Measurements from ENCODE around the gene TMEM131L.

DNA sequence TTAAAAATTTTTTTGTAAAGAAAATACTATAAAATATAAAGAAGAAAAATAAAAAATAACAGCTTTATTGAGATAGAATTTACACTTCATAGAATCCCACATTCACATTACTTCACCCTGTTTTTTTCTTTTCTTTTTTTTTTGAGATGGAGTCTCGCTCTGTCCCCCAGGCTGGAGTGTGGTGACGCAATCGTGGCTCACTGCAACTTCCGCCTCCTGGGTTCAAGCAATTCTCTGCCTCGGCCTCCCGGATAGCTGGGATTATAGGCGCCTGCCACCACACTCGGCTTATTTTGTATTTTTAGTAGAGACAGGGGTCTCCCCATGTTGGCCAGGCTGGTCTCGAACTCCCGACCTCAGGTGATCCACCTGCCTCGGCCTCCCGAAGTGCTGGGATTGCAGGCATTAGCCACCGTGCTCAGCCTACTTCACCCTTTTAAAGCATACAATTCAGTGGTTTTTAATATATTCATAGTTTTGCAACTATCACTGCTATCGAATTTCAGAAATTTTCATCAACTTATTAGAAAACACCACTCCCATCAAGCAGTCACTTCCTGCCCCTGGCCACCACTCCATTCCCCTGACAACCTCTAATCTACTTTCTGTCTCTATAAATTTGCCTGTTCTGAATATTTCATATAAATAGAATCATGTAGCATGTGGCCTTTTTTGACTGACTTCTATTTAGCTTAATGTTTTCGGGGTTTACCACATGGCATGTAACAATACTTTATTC is 48.7 kb downstream of the TMEM131L start:
- TF ChIP-seq EP300 (IDR thresholded peaks at IDR 0.05): no peak
- TF ChIP-seq POLR2A (IDR thresholded peaks at IDR 0.05): no peak
- TF ChIP-seq, protein P1, sequence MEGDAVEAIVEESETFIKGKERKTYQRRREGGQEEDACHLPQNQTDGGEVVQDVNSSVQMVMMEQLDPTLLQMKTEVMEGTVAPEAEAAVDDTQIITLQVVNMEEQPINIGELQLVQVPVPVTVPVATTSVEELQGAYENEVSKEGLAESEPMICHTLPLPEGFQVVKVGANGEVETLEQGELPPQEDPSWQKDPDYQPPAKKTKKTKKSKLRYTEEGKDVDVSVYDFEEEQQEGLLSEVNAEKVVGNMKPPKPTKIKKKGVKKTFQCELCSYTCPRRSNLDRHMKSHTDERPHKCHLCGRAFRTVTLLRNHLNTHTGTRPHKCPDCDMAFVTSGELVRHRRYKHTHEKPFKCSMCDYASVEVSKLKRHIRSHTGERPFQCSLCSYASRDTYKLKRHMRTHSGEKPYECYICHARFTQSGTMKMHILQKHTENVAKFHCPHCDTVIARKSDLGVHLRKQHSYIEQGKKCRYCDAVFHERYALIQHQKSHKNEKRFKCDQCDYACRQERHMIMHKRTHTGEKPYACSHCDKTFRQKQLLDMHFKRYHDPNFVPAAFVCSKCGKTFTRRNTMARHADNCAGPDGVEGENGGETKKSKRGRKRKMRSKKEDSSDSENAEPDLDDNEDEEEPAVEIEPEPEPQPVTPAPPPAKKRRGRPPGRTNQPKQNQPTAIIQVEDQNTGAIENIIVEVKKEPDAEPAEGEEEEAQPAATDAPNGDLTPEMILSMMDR (IDR thresholded peaks at IDR 0.05): no peak
